Left hindlimb (tissue), 1 donor: Measurements from ENCODE around the gene GNL3.
A peak's percentile ranks its signal among the peaks of the same experiment; 100 is the strongest.
"Not testable (repeated sequence)": the region's sequence is repeated elsewhere in the genome, so short reads cannot be mapped to it uniquely, and the experiment has no call there.

ENCODE experiments used
- DNase-seq: peaks from one replicate; pipeline ENCODE4 v3.0.0-alpha.2; 2018

Gene GNL3

GRCh38 chr3:52685709-52686691 is at the start of gene GNL3, which contains the start of gene PBRM1:
GNL3 (plus strand) TSS chr3:52686032; CDS start chr3:52686093, 61 bp downstream.
PBRM1 (minus strand) TSS chr3:52685913.
- peak; percentile 95 for DNase-seq

GRCh38 chr3:52636673-52637072 is 49.2 kb upstream of the GNL3 start:
- DNase-seq, result no peak

GRCh38 chr3:52645549-52645948 is 40.3 kb upstream of the GNL3 start:
- DNase-seq, result no peak

GRCh38 chr3:52649461-52650210 is 36.2 kb upstream of the GNL3 start:
- no peak for DNase-seq

- no peak for DNase-seq
Measured at GRCh38 chr3:52650439-52650838, 35.4 kb upstream of the GNL3 start.

- DNase-seq, result no peak
Measured at GRCh38 chr3:52651592-52651991, 34.2 kb upstream of the GNL3 start.

GRCh38 chr3:52655895-52656294 is 29.9 kb upstream of the GNL3 start:
- DNase-seq, result no peak

GRCh38 chr3:52660046-52660445 is 25.8 kb upstream of the GNL3 start:
- no peak for DNase-seq

- DNase-seq, result no peak
Measured at GRCh38 chr3:52663098-52663497, 22.7 kb upstream of the GNL3 start.

GRCh38 chr3:52670621-52671521 is 15.0 kb upstream of the GNL3 start:
- peak; percentile 32 for DNase-seq

- no peak for DNase-seq
Measured at GRCh38 chr3:52671676-52672075, 14.2 kb upstream of the GNL3 start.

- DNase-seq, result not testable (repeated sequence)
Measured at GRCh38 chr3:52676201-52676600, 9.6 kb upstream of the GNL3 start.

- no peak for DNase-seq
Measured at GRCh38 chr3:52678265-52679198, 7.3 kb upstream of the GNL3 start.

GRCh38 chr3:52679199-52679538 is 6.7 kb upstream of the GNL3 start:
- DNase-seq, result no peak

- DNase-seq, result no peak
Measured at GRCh38 chr3:52679811-52680210, 6.0 kb upstream of the GNL3 start.

GRCh38 chr3:52681596-52681995 is 4.2 kb upstream of the GNL3 start:
- DNase-seq, result no peak

- no peak for DNase-seq
Measured at GRCh38 chr3:52682016-52682415, 3.8 kb upstream of the GNL3 start.

GRCh38 chr3:52683611-52684010 is 2.2 kb upstream of the GNL3 start:
- no peak for DNase-seq

- DNase-seq, result no peak
Measured at GRCh38 chr3:52684184-52684583, 1.6 kb upstream of the GNL3 start.

GRCh38 chr3:52685285-52685708 is 535 bp upstream of the GNL3 start:
- no peak for DNase-seq

GRCh38 chr3:52688266-52688665 is 2.4 kb downstream of the GNL3 start:
- no peak for DNase-seq

- no peak for DNase-seq
Measured at GRCh38 chr3:52689151-52689550, 3.3 kb downstream of the GNL3 start.
